ENCODE measurements around the gene SPTBN1.

- TF ChIP-seq NFIC (IDR thresholded peaks at IDR 0.05; ENCODE audit: low read length), result no peak
- no peak for TF ChIP-seq CBFB (CRISPR knock-in tag; IDR thresholded peaks at IDR 0.05)
- TF ChIP-seq MIER3 (CRISPR knock-in tag; IDR thresholded peaks at IDR 0.05; ENCODE audit: borderline replicate concordance), result no peak
- no peak for TF ChIP-seq EP300 (IDR thresholded peaks at IDR 0.05; ENCODE audit: low read depth in 2 of 2, low read length in 2 of 2)
- TF ChIP-seq EP300 (CRISPR knock-in tag; IDR thresholded peaks at IDR 0.05; ENCODE audit: borderline replicate concordance), result no peak
- TF ChIP-seq, protein P1, sequence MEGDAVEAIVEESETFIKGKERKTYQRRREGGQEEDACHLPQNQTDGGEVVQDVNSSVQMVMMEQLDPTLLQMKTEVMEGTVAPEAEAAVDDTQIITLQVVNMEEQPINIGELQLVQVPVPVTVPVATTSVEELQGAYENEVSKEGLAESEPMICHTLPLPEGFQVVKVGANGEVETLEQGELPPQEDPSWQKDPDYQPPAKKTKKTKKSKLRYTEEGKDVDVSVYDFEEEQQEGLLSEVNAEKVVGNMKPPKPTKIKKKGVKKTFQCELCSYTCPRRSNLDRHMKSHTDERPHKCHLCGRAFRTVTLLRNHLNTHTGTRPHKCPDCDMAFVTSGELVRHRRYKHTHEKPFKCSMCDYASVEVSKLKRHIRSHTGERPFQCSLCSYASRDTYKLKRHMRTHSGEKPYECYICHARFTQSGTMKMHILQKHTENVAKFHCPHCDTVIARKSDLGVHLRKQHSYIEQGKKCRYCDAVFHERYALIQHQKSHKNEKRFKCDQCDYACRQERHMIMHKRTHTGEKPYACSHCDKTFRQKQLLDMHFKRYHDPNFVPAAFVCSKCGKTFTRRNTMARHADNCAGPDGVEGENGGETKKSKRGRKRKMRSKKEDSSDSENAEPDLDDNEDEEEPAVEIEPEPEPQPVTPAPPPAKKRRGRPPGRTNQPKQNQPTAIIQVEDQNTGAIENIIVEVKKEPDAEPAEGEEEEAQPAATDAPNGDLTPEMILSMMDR (CRISPR knock-in tag; IDR thresholded peaks at IDR 0.05), result no peak
- TF ChIP-seq, protein P2, sequence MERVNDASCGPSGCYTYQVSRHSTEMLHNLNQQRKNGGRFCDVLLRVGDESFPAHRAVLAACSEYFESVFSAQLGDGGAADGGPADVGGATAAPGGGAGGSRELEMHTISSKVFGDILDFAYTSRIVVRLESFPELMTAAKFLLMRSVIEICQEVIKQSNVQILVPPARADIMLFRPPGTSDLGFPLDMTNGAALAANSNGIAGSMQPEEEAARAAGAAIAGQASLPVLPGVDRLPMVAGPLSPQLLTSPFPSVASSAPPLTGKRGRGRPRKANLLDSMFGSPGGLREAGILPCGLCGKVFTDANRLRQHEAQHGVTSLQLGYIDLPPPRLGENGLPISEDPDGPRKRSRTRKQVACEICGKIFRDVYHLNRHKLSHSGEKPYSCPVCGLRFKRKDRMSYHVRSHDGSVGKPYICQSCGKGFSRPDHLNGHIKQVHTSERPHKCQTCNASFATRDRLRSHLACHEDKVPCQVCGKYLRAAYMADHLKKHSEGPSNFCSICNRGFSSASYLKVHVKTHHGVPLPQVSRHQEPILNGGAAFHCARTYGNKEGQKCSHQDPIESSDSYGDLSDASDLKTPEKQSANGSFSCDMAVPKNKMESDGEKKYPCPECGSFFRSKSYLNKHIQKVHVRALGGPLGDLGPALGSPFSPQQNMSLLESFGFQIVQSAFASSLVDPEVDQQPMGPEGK (CRISPR knock-in tag; IDR thresholded peaks at IDR 0.05), result no peak
- TF ChIP-seq NONO (IDR thresholded peaks at IDR 0.05), result no peak
- TF ChIP-seq NONO (CRISPR knock-in tag; conservative IDR thresholded peaks at IDR 0.05), result 0 out of 2 replicates have a peak, but pooled peaks have one; percentile 30
- TF ChIP-seq FOXP4 (CRISPR knock-in tag; IDR thresholded peaks at IDR 0.05), result no peak
These were observed 214.4 kb downstream of the SPTBN1 start for GRCh38 chr2:54670485-54671009.
